Coronary artery (tissue), 2 donors: Measurements from ENCODE around the gene SIRT1.
A peak's percentile ranks its signal among the peaks of the same experiment; 100 is the strongest.

Experiments
- DNase-seq: peaks from one replicate; pipeline ENCODE4 v3.0.0-alpha.2; 2017; ENCODE audit warnings: low spot score
- H3K27ac ChIP-seq, 2 donors: fragments of 200-600 bp; sonication (generic); one replicate each; pipeline ENCODE4 v1.5.1; 2016 to 2019
- H3K4me3 ChIP-seq: fragments of 200-600 bp; sonication (generic); 2 replicates; pipeline ENCODE4 v1.5.1; 2016; ENCODE audit warnings: mild to moderate bottlenecking, moderate library complexity
- CTCF ChIP-seq: fragments of 200-600 bp; sonication (generic); IDR thresholded peaks from one replicate; pipeline ENCODE4 v1.5.1; 2019; ENCODE audit warnings: antibody characterized with exemption

Gene SIRT1

GRCh38 chr10:67841737-67842136, 42.7 kb upstream of the SIRT1 start:
- H3K4me3 ChIP-seq = no peak overlapping the region
- DNase-seq = no peak
- TF ChIP-seq CTCF = no peak
- H3K27ac ChIP-seq = no peak overlapping the region

- TF ChIP-seq CTCF = no peak
- DNase-seq = no peak
- Histone ChIP-seq H3K27ac (no peak overlapping the region), H3K4me3 (no peak overlapping the region)
Measured at GRCh38 chr10:67843284-67843683, 41.2 kb upstream of the SIRT1 start.

GRCh38 chr10:67849331-67850011, 35.0 kb upstream of the SIRT1 start:
- peak overlapping the region; percentile 88 for H3K4me3 ChIP-seq
- peak overlapping the region; percentile 91 to 95 for H3K27ac ChIP-seq
- TF ChIP-seq CTCF = no peak
- DNase-seq = peak; percentile 96

- DNase-seq = no peak
- H3K4me3 ChIP-seq = no peak overlapping the region
- no peak for TF ChIP-seq CTCF
- no peak overlapping the region for H3K27ac ChIP-seq
Measured at GRCh38 chr10:67851186-67851585, 33.3 kb upstream of the SIRT1 start.

GRCh38 chr10:67852761-67853160, 31.7 kb upstream of the SIRT1 start:
- Histone ChIP-seq H3K27ac (no peak overlapping the region), H3K4me3 (no peak overlapping the region)
- DNase-seq = no peak
- no peak for TF ChIP-seq CTCF

- Histone ChIP-seq H3K27ac (no peak overlapping the region), H3K4me3 (no peak overlapping the region)
- TF ChIP-seq CTCF = no peak
- DNase-seq = no peak
Measured at GRCh38 chr10:67853512-67853911, 30.9 kb upstream of the SIRT1 start.

GRCh38 chr10:67858971-67859370, 25.5 kb upstream of the SIRT1 start:
- Histone ChIP-seq H3K27ac (no peak overlapping the region), H3K4me3 (no peak overlapping the region)
- TF ChIP-seq CTCF = no peak
- no peak for DNase-seq
